ENCODE results near the gene PPP4R4.
A peak's percentile ranks its signal among the peaks of the same experiment; 100 is the strongest.
"Not testable (repeated sequence)": the region's sequence is repeated elsewhere in the genome, so short reads cannot be mapped to it uniquely, and the experiment has no call there.

PPP4R4 gene

DNA sequence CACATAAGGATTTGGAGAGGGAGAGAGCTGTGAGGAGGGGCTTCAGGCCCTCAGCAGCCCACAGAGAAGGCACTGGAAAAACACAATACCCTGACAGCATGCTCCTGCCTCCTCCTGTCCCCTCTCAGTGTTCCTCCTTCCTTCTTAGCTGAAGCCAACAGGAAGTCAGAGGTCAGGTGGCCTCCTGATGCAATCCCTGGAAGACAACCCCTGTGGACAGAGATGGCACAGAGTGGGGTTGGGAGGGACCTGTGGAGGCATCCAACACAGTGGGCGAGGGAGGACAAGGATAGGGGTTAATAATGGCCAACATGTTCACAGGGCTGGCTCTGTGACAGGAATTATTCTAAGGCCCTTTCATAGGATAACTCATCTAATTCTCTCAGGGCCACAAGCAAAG lies 29.4 kb upstream of the PPP4R4 start:
- peak; percentile 30 for DNase-seq

DNA sequence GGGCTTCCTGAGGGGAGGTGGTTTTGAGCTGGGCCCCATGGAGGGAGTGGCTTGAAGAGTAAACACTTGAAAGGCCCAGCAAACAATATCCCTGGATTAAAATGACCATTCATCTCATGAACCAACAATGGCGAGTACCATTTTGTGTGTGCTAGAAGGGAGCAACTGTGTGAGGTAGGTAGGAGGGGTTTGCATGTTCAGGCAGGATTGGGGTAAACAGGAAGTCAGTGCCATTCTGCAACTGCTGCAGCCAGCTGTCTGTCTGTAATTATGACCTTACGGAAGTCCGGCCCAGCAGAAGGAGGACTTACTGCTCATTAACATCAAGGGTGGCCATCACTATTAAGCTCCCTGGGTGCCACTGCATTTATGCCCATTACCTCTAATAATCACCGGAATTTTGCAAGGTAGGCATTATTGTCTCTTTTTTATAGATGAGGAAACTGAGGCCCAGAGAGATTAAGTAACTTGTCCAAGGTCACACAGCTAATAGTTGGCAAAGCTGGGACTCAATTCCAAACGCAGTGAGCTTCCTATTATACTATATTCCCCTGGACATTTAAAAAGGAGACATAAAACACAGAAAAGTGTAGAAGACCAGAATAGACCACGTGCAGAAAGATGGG lies 28.1 kb upstream of the PPP4R4 start:
- DNase-seq = peak; percentile 93

- no peak for DNase-seq
Observed at GRCh38 chr14:94152676-94153075, 21.4 kb upstream of the PPP4R4 start.

DNA sequence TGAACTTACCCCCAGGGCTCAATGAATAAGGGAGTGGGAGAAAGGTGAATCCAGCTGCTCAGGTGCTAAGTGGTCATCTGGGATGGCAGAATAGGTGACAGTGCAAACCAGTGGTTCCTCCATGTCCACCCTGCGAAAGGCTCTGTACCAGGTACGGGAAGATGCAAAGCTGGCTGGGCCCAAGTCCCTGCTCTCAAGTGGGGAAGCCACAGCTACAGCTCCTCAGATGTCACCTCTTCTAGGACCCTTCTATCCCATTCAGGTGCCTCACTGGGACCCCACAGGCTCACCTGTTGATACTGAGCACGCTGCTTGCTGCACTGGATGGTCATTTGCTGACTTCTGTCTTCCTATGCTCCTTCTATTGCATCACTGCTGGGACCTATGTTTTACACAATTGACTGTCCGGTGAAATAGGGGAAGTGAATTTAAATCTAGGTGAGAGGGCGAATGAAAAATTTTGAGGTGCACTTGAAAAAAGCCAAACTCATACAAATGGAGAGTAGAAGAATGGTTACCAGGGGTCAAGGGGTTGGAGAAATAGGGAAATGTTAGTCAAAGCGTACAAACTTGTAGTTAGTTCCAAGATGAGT lies 20.3 kb upstream of the PPP4R4 start:
- no peak for DNase-seq

GRCh38 chr14:94156143-94156542 lies 18.0 kb upstream of the PPP4R4 start:
- not testable (repeated sequence) for DNase-seq

DNA sequence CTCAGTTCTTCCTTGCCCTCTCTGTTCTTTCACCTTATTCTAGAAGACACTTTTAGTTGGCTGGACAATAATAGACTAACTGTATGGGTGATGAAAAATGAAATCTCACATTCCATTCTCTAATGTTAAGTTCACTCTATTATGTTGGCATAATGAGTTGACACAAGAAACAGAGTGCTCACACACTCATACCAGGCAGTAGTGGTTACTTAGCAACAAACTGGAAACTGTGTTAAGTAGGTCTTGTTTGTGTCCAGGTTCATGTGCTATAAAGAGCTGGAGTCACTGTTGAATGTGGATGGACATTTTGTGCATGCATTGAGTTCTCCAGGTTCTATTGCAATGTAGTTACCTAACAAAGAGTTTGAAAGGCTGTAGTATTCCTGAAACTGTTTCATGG lies 16.9 kb upstream of the PPP4R4 start:
- DNase-seq = peak; percentile 69

DNA sequence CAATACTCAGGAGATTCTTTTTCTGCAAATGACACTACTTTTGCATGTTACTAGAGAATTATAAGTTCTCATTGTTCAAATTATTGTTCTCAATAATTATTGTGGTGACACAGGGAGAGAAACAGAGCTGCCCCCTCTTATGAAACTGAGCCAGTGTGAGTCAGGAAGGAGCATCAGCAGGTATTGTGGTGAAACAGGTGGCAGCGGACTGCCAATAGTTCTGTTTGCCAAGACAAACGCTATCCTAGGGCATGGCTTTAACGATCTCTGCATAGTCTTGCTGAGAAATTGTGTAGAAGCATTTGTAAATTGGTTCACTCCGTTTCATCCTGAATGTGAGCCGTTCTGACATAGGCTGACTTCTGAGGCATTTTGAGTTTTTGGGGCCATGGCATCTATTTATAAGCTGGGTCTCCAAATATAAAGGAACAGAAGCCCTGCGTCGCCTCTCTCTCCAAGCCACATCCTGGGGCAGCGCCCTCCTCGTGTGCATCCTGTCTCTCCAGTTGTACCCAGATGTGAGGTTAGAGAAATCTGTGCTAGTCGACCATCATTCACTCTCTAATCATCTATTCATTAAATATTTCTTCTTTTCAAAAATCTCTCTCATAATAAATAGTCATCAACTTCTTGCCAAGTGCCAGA lies 15.8 kb upstream of the PPP4R4 start:
- DNase-seq = no peak

GRCh38 chr14:94161058-94161457 lies 13.1 kb upstream of the PPP4R4 start:
- no peak for DNase-seq

DNA sequence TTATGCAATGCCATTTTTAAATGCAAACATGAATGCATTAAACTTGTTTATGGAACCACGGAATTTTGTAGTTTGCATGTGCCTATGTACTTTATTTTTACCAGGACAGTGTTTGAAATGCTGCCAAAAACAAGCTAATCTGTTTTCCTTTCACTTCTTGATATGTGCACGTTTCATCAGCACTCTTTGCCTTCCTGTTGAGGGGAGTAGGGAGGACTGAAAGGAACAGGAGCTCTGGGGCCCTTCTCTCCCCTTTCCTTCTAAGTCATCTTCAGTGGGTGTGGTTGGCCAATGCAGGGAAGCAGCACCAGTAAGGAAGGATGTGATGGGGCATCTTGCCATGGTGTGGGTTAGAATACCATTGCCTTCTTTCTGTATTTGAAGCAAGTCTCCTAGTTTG lies 12.1 kb upstream of the PPP4R4 start:
- DNase-seq = no peak

- DNase-seq = no peak
Observed at GRCh38 chr14:94162466-94162865, 11.7 kb upstream of the PPP4R4 start.

DNA sequence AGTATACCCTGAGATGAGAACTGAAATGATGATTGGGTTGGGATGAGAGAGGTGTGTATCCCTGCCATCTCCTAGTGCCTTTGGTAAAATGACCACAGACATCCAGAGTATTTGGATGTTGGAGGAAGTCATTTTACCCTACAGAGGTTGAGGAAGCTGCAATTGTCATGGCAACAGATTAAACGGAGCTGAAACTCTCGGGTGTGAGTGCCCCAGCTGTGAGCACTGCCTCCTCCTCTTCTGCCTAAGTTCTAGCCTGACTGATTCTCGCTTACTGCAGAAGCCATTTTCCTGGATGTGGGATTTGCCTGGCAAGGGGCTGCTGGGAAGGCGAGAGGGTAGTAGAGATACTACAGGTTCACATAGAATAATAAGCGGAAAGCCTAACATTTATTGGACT lies 10.3 kb upstream of the PPP4R4 start:
- DNase-seq = peak; percentile 13

GRCh38 chr14:94164685-94165431 lies 9.3 kb upstream of the PPP4R4 start:
- no peak for DNase-seq

GRCh38 chr14:94165744-94166143 lies 8.4 kb upstream of the PPP4R4 start:
- no peak for DNase-seq

DNA sequence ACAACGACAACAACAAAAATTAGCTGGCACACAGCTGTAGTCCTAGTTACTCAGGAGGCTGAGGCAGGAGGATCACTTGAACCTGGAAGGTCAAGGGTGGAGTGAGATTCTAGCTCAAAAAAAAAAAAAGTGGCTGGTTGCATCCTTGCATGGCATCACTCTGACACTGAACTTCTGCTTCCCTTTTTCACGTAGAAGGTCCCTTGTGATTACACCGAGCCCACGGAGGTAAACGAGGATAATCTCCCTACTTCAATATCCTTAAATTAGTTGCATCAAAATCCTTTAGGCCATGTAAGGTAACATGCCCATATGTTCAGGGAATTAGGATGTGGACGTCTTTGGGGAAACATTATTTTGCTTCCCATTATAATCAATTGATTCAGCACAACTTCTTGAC lies 4.0 kb upstream of the PPP4R4 start:
- DNase-seq = no peak

GRCh38 chr14:94171208-94171607 lies 2.9 kb upstream of the PPP4R4 start:
- no peak for DNase-seq

- no peak for DNase-seq
Observed at GRCh38 chr14:94172545-94172944, 1.6 kb upstream of the PPP4R4 start.

DNA sequence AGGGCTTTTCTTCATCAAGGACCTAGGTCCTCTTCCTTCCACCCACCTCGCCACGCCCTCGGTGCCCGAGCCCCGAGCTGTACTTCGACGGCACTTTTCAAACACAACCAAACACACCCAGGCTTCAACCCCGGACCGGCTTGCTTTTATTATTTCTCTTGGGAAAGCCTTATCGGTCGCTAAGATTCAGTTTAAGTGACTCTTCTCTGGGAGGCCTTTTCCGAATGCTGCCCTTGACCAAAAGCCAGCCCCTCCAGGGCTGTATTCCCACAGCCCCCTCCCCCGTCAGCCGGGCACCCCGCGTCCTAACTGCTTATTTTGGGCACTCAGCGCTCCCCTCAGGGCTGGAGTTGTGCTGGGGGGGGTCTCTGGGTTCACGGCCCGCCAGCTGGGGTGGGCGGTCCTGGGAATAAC lies 644 bp upstream of the PPP4R4 start:
- DNase-seq = peak; percentile 52

- DNase-seq = no peak
Observed at GRCh38 chr14:94174604-94175010, 485 bp downstream of the PPP4R4 start.

DNA sequence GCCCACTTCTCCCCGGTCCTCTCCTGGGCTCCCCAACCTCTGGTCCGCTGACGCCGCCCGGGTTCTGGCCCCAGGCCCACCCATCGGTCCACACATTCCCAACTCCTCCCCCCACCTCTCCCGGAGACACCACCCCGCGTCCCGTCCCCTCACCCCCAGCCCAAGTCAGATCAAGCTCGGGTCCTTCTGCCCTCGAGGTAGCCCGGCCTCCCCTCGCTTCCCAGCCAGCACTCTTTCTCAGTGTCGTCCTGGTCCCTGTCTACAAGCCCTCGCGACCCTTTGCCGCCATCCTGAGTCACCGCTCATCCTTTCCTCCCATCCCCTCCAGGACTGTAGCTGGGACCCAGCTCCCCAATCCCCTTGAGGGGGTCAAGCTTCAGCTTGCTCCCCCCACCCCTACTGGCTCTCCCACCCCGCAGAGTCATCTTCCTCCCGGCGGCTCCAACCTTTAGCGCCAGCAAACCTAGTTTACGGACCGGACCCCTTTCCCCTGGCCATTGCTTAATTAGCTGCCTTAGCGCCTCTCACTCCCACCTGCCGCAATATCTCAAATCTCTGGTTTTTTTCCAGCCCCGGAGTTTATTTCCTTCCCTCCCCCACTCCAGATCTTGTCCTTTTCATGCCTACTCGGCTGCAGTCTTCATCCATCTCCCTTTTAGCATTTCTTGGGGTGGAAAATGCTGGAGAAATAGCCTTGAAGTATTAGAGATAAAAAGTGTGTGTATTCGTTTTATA lies 1.1 kb downstream of the PPP4R4 start:
- DNase-seq = peak; percentile 30

DNA sequence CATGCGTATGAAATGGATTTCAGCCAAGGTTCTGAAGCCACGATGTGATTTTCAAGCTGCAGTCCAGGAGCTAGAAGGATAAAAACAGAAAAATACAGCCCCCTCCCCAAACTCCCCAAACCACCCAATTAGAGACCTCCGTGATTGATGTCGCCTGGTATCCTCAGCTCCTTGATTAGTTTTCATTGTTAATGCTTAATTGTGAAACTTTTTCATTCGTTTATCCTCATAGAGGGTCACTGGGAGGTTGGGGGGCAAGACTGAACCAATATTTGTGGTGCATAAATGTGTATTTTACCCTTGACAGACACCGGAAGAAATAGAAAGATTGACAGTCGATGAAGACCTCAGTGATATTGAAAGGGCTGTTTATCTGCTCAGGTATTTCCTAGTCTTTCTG lies 1.6 kb downstream of the PPP4R4 start:
- DNase-seq = no peak

GRCh38 chr14:94176808-94177207 lies 2.7 kb downstream of the PPP4R4 start:
- no peak for DNase-seq

DNA sequence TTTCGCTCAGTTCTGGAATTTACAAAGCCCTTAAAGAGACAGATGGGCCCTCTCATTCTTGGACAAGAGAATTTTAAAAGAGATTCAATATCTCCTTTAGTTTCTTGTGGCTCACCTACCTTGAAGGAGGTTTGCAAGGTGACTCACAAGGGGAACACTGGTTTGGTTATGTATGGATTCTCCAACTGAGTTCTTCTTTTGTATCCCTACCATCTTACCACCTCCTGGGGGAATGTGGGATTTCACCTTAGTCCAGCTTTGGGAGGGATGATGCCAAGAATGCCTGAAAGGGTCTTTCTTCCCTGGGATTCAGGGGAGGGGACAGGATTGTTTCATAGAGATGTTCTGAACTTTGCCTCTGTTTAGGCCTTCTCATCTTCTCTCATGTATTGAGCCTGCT lies 3.7 kb downstream of the PPP4R4 start:
- no peak for DNase-seq

DNA sequence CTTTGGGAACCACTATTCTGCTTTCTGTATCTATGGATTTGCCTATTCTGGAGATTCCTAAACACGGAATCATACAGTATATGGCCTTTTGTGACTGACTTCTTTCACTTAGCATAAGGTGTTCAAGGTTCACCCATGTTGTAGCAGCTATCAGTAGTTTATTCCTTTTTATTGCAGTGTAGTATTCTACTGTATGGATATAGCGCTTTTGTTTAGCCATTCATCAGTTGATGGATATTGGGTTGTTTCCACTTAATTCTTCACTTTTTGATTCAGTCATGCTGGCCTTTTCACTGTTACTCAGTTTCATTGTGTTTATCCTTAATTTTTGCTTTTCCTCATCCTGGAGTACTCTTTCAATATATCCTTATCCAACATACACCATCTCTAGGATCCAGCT lies 5.1 kb downstream of the PPP4R4 start:
- DNase-seq = no peak
